Epithelial cell of esophagus (primary cell): ENCODE data around the gene IGSF9.

Source experiments
- DNase-seq: peaks from one replicate; pipeline ENCODE4 v3.0.0; 2010; ENCODE audit warnings: low read depth
- H3K4me3 ChIP-seq: 2 replicates; pipeline ENCODE4 v1.5.1; 2011; ENCODE audit warnings: mild to moderate bottlenecking, low read length, control low read depth
- TF ChIP-seq, protein P1 (sequence below): IDR thresholded peaks from 2 replicates; pipeline ENCODE4 v1.5.1; 2011; ENCODE audit warnings: low read depth, mild to moderate bottlenecking, low read length, control low read depth, inconsistent platforms; ENCODE audit not compliant: insufficient read depth; ENCODE audit errors: missing control alignments

Gene IGSF9

GRCh38 chr1:159929155-159930051, 16.0 kb downstream of the IGSF9 start:
- H3K4me3 ChIP-seq: no peak overlapping the region
- peak; percentile 81 for DNase-seq
- TF ChIP-seq, protein P1, sequence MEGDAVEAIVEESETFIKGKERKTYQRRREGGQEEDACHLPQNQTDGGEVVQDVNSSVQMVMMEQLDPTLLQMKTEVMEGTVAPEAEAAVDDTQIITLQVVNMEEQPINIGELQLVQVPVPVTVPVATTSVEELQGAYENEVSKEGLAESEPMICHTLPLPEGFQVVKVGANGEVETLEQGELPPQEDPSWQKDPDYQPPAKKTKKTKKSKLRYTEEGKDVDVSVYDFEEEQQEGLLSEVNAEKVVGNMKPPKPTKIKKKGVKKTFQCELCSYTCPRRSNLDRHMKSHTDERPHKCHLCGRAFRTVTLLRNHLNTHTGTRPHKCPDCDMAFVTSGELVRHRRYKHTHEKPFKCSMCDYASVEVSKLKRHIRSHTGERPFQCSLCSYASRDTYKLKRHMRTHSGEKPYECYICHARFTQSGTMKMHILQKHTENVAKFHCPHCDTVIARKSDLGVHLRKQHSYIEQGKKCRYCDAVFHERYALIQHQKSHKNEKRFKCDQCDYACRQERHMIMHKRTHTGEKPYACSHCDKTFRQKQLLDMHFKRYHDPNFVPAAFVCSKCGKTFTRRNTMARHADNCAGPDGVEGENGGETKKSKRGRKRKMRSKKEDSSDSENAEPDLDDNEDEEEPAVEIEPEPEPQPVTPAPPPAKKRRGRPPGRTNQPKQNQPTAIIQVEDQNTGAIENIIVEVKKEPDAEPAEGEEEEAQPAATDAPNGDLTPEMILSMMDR: no peak

DNA sequence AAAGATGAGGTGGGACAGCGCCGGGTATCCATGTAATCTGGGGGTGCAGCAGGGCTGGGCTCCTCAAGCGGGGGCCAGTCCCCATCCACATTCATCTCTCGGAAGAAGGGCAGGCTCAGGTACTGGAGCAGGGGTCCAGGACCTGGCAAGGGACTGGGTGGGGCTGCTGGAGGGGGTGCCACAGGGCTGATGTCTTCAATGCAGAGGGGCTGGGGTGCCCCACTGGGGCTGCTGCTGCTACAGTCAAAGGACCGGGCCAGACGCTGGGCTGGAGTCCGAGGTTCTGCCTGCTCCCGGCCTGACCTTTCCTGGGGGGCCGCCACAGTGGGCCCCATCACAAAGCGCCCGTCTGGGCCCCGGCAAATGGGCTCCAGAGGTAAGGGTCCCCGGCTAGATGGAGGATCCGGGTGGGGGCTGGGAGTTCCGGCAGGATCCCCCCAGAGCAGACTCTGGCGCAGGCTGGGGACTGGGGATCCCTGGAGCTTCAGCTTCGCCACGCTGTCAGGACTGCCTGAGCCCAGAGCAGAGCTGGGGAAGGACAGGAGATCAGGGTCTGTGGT, 16.8 kb downstream of the IGSF9 start:
- no peak overlapping the region for H3K4me3 ChIP-seq
- TF ChIP-seq, protein P1: no peak
- DNase-seq: no peak

GRCh38 chr1:159927849-159928431, 17.5 kb downstream of the IGSF9 start:
- no peak overlapping the region for H3K4me3 ChIP-seq
- DNase-seq: no peak
- TF ChIP-seq, protein P1: no peak

DNA sequence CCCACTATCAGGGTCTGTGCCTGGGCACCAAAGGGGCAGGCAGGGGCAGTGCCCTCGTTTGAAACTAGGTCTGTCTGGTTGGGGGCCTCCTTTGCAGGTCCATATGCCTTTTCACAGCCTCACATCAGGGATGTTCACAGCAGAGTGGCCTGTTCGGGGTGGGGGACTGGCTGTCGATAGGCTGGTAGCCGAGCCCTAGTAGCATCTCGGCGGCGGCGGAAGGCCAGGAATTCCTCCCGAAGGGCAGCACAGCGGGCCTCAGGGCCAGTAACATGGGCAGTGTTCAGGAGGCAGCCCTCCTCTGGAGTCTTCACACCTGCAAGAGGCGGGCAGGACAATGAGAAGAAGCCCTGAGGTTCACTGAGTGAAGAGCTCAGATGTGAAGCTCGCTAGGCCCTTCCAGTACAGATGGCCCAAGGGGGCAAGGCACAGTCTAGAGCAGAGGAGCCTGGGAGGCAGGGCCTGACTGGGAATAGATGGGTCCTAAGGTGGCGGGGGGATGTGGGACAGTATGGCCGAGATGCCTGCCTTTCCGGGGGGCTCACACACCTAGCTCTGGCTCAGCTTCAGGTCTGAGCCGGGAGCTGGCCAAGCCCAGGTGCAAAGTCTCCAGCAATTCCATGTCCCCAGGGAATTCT, 18.1 kb downstream of the IGSF9 start:
- DNase-seq: no peak
- TF ChIP-seq, protein P1: no peak
- no peak overlapping the region for H3K4me3 ChIP-seq

DNA sequence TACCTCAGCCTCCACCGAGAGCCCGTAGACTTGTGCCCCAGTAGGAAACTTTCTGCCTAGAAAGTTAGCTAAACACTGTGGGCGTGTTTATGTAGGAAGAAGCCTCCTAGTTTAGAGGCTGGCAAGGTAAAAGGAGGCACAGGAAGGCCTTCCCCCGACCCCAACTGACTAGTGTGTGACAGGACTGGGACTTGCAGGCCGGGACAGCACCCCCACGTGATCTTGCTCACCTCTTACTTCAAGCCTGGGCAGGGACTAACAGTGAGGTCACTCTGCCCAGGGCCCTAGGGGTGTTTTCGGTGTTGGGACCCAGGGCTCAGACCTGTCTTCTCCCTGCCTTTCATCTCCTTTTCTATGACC, 19.7 kb downstream of the IGSF9 start:
- TF ChIP-seq, protein P1: no peak
- peak; percentile 94 for DNase-seq
- peak overlapping the region; percentile 96 for H3K4me3 ChIP-seq

DNA sequence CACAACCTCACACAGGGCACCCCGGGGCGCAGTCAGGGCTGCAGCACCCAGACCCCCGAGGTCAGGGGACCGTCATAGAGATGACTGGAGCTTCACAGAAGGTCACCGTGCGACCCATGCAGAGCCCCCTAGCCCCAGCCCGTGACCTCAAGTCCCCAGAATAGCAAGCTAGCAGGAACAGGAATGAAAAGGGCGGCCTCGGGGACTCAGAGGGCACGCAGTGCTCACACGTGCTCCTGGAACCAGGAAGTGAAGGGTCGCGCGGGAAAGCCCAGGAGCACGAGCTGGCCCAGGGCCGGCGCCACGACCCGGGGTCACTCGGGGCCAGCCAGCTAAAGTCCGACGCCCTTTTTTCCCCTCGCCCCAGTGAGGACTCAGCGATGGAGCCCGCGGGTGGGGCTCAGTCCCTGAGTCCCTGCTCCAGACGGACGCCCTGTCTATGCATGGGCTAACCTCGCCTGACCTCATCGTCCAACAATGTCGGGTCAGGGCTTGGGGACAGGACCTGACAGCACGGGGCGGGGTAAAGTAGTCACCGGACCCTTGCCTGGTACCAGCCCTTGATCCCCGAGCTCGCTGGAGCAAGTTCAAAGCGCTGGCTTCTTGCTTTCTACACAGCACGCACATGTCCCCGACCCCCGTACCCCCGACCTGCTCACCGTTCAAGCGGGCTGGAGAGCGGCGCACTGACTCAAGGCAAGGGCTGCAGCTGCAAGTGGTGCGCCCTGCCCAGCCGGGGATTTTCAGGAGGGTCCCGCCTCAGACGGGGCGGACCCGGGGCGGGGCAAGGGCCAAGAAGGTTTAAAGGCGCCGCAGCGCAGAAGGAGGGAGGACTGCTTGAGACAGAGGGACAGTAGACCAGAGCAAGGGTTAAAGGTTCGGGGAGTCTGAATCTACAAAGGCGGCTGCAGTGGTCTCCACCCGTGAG, 20.4 kb downstream of the IGSF9 start, which contains the start of gene TAGLN2:
TAGLN2 (minus strand) TSS at position 717 of the 928 bp plus-strand sequence. CDS start 4,998 bp downstream, outside the sequence.
- H3K4me3 ChIP-seq: peak within 1 kb of the TSS; percentile 96
- TF ChIP-seq, protein P1: no peak
- peak; percentile 95 for DNase-seq
